H1 (cell line): ENCODE results near the gene TOP3A. TPM values are rescaled to one million over a fixed set of nuclear protein-coding genes. Genes with fewer than 3 reads are reported as not detected.

Experiments
- CHD7 ChIP-seq: fragments of 300-600 bp; sonication (generic); IDR thresholded peaks from 2 replicates; pipeline ENCODE4 v1.7.1; 2012; ENCODE audit warnings: low read length, moderate library complexity, mild to moderate bottlenecking, inconsistent platforms; ENCODE audit not compliant: insufficient replicate concordance
- polyA plus RNA-seq, 7 experiments: library from polyadenylated mRNA; depleted of rRNA in 3 of 7; stranded (reverse) in 5 of 7; unstranded in 2 of 7; fragments of >200 nt in 5 of 7; fragments of 200-250 nt in 2 of 7; gene quantifications; 1 replicate in 5 of 7; 2 replicates in 1 of 7; 4 replicates in 1 of 7; pipeline versions ENCODE4 v1.2.1 to v1.2.3, GENCODE V29; 2011 to 2013; ENCODE audit warnings: missing spikeins in 2 of 7, mixed read lengths in 2 of 7
- total RNA-seq: library from RNA; stranded (reverse); fragmentation: NEBNext Ultra II Directional; extraction: Animal tissue kit (Norgen Biotek cat#: 25700); gene quantifications from 2 replicates; pipeline ENCODE4 v1.2.1, GENCODE V29; 2021

Gene TOP3A
- total and polyA plus RNA-seq, 2 of the 8 experiments (the other 6 are each of a cell fraction or from before 2014, with no cell fraction given) = 23.4 to 54.3 TPM

GRCh38 chr17:18228176-18228682 is 86.6 kb downstream of the TOP3A start (continued):
- TF ChIP-seq CHD7 = no peak
- TF ChIP-seq, all 59 proteins: peak for 1
